Daoy (cell line): ENCODE data around the gene GNAI1. TPM values are rescaled to one million over a fixed set of nuclear protein-coding genes. Genes with fewer than 3 reads are reported as not detected.

ENCODE experiments used
- DNase-seq: peaks from one replicate; pipeline ENCODE4 v3.0.0-alpha.2; 2015; ENCODE audit warnings: low read depth
- total RNA-seq: library from RNA; depleted of rRNA; stranded (reverse); fragments of >200 nt; shearing (Covaris generic); gene quantifications from 2 replicates; pipeline ENCODE4 v1.2.3, GENCODE V29; 2014

The GNAI1 gene
- total RNA-seq, 1 experiment from 2014 or later = 25.7 TPM

DNA sequence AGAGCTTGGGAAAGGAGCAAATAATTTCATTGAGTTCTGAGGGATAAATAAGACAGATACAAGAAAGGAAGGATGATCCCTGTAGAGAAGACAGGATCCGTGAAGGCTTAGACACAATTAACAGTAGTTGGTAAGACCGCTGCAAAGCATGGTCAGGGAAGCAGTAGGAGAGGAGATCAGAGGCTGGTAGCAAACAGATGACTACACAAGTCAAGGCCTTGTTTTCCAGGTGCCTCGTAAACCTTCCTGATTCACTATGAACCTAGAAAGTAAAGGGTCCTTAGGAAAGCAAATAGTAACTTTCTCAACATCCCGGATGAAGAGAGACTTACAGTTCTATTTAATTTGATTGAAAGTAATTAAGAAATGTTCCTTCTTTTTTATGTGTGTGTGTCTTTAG, 118.6 kb downstream of the GNAI1 start:
- DNase-seq = no peak

GRCh38 chr7:80253653-80254052, 119.0 kb downstream of the GNAI1 start:
- no peak for DNase-seq

DNA sequence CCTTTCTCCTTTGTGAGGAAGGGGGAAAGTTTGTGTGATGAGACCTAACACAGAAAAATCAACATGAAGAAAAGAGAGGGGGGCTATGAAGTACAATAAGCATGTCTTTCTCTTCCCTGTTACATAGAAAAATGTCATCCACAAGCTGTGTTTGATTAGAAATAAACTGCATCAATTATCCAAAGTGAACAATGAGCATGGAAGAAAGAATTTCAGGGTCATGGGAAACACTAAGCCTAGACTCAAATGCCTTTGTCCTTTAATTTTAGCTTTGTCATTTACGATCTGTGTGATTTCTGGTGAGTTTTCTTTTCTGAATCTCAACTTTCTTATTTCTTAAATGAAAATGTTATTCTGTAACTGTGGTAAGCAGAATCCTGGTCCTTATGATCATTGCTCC, 121.0 kb downstream of the GNAI1 start:
- no peak for DNase-seq

DNA sequence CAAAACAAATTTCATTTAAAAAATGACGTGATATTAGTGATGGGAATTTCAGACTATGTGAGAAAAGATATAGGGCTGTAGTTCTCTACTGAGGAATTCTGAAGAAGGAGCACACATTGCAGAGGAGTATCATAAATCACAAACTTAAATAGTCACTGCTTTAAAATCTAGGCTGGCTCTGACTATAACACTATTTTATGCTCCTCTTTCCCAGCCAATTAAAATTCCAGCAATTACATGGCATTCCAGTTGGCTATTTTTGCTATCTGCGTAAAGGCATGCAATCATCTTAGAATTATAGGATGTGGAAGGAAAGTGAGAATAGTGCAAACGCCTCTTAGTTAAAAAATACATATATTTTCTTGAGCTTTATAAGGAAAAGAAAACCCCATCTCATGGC, 123.1 kb downstream of the GNAI1 start:
- no peak for DNase-seq

- DNase-seq = no peak
Measured at GRCh38 chr7:80260606-80261005, 126.0 kb downstream of the GNAI1 start.

GRCh38 chr7:80263333-80263732, 128.7 kb downstream of the GNAI1 start:
- DNase-seq = no peak

- DNase-seq = no peak
Measured at GRCh38 chr7:80263821-80264220, 129.2 kb downstream of the GNAI1 start.

- DNase-seq = no peak
Measured at GRCh38 chr7:80264769-80265495, 130.3 kb downstream of the GNAI1 start.

GRCh38 chr7:80272560-80273239, 138.1 kb downstream of the GNAI1 start:
- no peak for DNase-seq

- DNase-seq = peak; percentile 17
Measured at GRCh38 chr7:80273327-80273726, 138.7 kb downstream of the GNAI1 start.

DNA sequence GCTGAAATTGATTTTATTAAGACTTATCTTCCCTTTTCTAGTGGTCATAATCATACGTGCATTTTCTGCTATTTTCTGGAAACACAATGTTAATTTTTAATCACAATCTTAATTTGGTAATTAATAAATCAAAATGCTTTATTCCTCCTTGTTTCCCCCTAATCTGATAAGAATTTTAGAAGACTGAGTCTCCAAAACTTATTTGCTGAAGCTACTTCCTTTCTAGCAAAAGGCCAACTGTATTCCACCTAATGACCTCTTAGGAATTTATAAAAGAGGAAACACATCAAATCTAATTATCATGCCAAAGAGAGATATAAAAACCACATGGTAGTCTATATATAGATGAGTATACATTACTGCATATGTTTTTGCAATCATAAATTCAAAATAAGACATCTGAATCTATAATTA, 140.6 kb downstream of the GNAI1 start:
- DNase-seq = no peak
